Stimulated activated CD4-positive, alpha-beta T cell treated with anti-CD3 and anti-CD28 coated beads, Interleukin-1b, Interleukin-23, amount 100 ng/mL, for 1 hour (primary cell): ENCODE data around the gene CMTM7.

Source experiments
- DNase-seq, 2 donors: peaks; one replicate each; pipeline ENCODE4 v3.0.0-alpha.2; 2020; ENCODE audit warnings: low read depth in 2 of 2

Gene CMTM7

DNA sequence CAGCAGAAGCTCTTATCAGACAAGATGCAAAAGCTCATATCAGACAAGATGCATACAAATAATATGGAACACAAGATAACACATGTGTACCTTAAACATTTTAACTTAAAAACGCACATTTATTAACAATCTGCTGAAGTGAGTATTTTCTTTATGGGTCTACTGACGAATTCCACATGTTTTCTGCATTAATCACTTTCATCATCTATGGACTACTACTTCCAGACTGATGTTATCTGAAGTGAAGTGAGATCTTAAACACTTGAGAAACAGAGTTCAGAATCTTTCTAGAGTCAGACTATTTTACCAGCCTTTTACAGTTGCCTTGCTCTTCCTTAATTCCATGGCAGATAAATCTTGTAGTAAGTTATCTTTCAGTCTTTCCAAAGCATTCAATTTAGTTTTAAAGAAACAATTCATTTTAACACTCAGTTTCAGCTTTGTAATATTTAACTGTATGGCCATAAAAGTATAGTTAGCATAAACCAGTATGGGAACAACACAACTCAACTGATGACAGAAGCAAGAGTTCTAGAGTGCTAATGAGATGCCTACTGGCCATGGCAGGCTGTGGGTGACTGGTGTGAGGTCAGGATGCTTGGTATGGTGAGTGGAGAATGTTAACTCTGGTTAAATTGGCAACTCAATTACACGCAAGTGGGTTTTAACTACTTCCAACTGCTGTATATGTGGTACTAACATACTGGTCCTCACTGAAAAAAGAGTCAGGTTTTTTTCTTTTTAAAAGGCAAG lies 101.2 kb downstream of the CMTM7 start:
- DNase-seq, result no peak

DNA sequence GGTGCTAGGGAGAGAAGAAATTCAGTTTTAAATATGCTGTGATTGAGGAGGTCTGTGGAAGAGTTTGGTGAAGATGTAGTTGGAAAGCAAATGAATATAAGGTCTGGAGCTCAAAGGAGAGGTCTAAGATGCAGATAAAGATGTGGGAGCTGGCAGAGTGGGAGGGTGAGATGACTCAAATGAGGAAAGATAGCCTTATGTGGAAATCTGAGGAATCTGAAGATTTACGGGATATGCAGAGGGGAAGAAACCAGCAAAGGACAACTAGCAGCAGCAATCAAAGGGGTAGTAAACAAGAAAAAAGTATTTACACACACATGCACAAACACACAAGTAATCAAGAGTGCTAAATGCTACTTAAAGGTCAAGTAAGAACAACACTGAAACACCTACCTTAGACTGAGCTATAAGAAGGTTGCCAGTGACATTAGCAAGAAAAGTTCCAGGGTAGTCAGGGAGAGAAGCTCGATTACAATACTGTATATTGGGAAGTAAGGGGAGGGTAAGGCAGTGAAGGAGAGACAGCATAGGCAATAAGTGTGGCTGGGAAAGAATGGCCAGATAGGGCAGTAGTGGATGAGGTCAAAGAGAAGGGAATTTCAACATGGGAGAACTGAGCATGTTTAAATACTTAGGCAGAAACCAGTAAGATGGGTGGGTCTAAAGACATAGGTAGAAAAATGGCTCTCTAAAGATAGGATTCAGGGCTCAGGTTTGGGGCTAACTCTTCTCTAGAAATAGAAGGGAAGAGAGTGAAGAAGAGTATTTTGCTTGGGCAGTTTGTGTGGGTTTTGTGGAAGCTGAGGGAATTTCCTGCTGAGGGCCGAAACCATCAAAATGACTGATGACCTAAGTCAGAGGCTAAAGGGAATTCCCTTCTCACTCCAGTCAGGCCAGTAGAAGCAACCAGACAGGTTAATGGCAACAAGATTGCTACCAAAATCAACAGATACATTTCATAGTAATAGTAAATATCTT lies 102.1 kb downstream of the CMTM7 start:
- no peak for DNase-seq

DNA sequence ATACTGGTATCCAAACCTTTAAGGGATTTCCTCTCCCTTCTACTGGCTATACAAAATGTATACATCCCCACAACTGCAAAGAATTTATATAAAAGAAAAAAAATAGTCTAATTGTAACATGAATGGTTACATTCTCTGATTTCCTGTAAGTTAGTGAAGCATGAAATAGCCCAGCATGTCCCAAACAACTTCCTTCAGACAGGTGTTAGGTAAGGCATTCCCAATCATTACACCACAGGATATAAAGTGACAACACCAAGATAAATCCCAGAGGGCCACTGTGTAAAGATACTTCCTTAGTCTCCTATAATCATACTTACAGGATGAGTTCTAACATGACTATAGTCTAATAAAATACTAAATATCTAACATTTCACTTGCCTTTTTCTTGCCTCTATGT lies 103.4 kb downstream of the CMTM7 start:
- no peak for DNase-seq

DNA sequence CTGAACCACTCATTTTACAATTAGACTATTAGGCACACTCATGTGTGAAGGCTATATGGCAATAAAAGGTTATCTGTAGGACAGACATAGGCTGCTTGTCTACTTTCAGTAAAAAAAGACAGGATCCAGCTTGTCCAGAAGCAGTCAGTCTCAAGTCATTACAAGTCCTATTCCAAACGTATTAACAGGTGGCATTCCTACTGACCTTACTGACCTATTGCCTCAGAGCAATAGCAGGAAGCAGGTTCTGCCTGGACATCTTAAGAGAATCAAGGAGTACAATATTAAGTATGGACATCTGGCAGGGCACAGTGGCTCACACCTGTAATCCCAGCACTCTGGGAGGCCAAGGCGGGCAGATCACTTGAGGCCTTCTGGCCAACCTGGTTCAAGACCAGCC lies 104.0 kb downstream of the CMTM7 start:
- no peak for DNase-seq

DNA sequence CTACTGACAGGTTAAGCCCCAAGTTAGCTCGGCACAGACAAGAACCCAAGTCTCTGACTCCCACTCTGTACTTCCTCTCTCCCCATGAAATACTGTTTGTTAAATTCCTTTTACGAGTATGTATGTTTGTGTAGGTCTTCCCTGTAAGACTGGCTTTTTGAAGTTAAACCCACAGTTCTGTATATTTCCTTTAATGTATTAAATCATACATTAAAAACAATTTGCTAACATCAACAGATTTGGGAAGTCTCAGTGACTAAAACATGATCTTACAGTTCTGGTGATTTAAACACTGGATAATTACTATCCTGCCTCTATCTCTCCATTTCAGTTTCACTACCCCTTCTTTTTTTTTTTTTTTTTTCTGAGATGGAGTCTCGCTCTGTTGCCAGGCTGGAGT lies 106.6 kb downstream of the CMTM7 start:
- DNase-seq, result no peak

DNA sequence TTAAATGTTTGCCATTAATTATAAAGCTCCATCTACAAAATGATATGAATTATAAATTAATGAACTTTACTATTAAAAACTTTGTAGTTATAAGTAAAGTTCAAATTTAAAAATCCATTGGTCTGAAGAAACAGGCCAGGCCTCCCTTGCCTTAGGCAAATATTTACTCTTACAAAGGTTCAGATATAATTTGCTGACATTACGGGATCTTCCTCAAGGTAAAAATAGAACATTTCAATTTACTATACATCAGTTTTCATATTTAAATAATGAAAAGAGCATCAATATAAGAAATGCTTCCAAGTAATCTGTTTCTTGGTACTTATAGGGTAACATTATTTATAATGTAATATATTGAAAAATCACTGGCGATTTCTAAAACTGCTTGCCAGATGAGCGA lies 107.3 kb downstream of the CMTM7 start:
- no peak for DNase-seq

DNA sequence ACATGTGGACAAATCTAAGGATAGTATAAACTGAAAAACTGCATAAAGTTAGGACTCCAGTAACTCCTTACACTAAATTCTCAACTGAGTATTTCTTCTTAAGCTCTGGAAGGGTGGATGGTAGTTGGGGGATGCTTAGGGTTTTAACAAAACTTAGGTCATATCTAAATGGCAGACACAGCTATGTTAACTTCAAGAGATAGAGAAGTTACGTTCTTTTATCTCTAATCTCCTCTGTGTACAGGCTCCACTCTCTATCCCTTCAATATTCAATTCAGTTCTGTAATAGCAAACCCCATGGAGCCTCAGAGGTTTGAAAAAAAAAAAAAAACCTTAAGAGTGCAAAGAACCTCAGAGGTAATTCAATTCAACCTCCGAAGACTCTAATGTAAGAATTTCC lies 107.9 kb downstream of the CMTM7 start:
- DNase-seq, result no peak

DNA sequence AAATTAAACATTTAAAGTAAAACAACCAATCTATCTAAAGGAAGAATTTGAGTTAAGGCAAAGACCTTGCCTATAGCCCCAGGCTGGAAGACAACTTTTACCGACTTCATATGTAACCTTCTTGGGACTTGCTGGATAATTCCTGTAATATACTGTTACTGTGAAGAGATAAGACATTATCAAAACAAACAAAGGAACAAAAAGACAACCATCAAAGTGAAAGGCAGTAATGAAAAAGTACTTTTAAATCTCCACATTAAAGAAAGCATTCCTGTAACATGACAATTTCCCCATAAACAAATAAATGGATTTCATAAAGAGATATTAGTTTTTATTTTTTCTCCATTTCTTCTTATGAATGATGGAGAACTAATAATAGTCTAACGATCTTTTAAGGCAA lies 108.6 kb downstream of the CMTM7 start:
- DNase-seq, result no peak

DNA sequence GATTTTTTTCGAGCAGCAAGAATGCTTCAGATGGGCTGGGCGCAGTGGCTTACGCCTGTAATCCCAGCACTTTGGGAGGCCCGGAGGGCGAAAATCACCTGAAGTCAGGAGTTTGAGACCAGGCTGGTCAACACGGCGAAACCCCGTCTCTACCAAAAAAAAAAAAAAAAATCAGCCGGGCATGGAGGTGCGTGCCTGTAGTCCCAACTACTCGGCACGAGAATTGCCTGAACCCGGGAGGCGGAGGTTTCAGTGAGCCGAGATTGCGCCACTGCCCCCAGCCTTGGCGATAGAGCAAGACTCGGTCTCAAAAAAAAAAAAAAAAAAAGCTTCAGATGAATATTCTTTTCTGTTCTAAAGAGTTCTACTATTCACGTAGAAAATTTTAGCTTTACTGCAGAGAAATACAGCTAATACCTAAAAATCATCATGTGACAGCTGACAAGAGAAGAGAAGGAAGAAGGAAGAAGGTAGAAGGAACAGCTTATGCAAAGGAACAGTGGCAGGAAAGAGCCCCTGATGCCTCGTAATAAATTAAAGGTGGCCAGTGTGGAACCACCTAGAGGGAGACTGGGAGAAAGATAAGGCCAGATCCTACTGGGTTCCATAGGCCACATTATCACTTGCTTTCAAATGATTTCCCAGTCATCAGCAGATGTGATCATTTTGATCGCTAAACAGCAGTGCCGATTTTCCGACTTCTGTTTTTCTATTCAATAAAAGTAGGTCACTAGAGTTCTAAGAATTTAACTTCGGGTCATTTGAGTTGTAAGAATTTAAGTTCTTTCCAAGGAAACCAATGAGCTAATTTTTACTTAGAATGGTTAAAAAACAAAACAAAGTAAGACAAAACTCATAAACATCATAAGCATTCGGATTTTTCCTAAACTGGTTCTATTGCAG lies 109.5 kb downstream of the CMTM7 start:
- DNase-seq, result no peak

DNA sequence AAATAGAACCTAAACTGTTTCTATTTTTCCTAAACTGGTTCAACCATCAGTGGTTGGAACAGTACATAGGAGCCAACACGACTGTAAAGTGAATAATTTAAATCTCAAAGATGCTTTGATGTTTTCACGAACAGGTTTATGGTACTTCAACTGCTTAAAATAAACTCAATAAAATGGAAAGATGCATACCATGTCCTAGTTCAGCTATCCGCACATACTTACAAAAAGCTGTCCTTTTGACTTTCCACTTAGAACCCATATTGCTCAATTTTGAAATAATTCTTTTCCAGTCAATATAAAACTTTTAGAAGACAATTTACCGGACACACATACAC lies 110.1 kb downstream of the CMTM7 start:
- DNase-seq, result no peak

DNA sequence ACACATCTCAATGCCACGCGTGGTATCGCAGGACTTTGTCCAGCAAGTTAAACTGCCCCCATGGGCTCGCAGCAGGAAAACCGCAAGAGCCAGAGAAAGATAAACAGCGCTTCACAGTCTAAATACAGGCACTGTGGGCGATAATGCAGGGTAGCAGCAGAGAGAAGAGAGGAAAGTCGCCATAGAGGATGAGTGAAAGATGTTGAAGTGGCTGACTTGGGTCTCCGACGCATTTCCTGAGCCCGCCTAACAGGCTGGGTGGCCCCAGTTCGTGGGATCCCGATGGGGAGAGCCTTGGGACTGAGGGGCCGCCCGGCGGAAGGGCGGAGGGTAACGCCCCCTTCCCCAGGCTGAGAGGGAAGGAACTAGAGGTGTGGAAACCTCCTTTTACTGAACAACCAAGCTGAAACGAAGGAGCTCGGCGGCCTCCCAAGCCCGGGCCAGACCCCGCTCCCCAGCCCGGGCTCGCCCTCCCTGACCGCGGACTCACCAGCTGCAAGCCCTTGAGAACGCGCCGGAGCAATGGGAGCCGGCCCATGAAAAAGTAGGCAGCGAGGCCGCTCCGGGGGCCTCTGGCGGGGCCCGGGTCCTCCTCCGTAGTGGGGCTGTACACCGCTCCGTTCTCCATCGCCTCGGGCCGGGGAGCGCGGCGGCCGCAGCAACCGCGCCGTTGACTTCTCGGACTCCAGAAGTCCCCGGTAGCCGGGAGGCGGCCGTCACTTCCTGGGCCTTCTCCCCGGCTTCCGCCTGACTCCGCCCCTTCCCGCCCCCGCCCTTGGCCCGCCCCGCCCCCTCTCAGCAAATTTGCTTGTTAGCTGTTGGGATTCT lies 110.7 kb downstream of the CMTM7 start, which contains the start of gene CMTM6:
Gene CMTM6 (minus strand): TSS at position 735 of the 828 bp plus-strand sequence. CDS start 107 bp downstream, at position 628.
- DNase-seq, result peak; percentile 41 to 49

DNA sequence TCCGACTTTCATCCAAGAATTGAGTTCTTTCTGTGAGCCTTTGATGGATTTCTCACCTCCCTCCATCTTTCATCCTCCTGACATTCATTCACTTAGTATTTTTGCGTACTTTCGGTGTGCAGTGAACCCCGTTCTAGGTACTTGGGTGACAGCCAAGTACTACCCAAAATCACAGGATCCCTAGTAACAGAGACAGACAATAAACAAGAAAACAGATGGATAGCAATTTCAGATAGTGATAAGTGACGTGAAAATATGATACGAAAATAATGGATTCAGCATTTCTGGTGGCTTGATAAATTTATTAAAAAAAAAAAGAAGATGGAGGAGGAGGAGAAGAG lies 111.3 kb downstream of the CMTM7 start:
- DNase-seq, result no peak
